IMR-90 (cell line): ENCODE measurements around the gene WFDC6. TPM values are rescaled to one million over a fixed set of nuclear protein-coding genes. Genes with fewer than 3 reads are reported as not detected.

Source experiments
- ATAC-seq: fragments of 200-7000 bp; cut with Tn5 transposase; 2 replicates; pipeline ENCODE4 v1.9.1; 2020; ENCODE audit warnings: low read depth, mild to moderate bottlenecking, moderate library complexity
- BruUV-seq: library from RNA; stranded (reverse); fragments of 400-500 nt; replicated peaks from 2 replicates; lab custom pipeline; 2021; lab: Mats Ljungman, UMichigan
- CTCF ChIA-PET: fragments of 300-600 bp; formaldehyde crosslinking; extraction: SDS; loops from one replicate; lab custom pipeline; 2021; ENCODE audit warnings: antibody characterized with exemption; lab: Yijun Ruan, JAX
- POLR2A ChIA-PET: fragments of 300-600 bp; sonication (Branson Sonifier 250); formaldehyde crosslinking; loops from one replicate; lab custom pipeline; 2022; ENCODE audit warnings: antibody characterized with exemption; ENCODE audit not compliant: unreplicated experiment; lab: Charles Lee
- DNase-seq: peaks from one replicate; pipeline ENCODE4 v3.0.0; 2013
- H2AFZ ChIP-seq: replicated peaks from 2 replicates; pipeline ENCODE3; 2013; ENCODE audit warnings: low read length, mild to moderate bottlenecking; ENCODE audit not compliant: poor library complexity
- H2AK5ac ChIP-seq: 2 replicates; pipeline ENCODE4 v1.6.1; 2013; ENCODE audit warnings: low read depth, low read length, inconsistent platforms
- H2AK9ac ChIP-seq: replicated peaks from 2 replicates; pipeline ENCODE3; 2013; ENCODE audit warnings: mild to moderate bottlenecking, low read depth, low read length, moderate library complexity; ENCODE audit not compliant: poor library complexity
- H2BK120ac ChIP-seq: 2 replicates; pipeline ENCODE4 v1.6.1; 2013; ENCODE audit warnings: low read depth, low read length, inconsistent platforms
- H2BK15ac ChIP-seq: 3 replicates; pipeline ENCODE4 v1.6.1; 2013; ENCODE audit warnings: low read depth, low read length, inconsistent platforms
- H2BK20ac ChIP-seq: 2 replicates; pipeline ENCODE4 v1.6.1; 2013; ENCODE audit warnings: low read depth, mild to moderate bottlenecking, inconsistent platforms, low read length, moderate library complexity
- H2BK5ac ChIP-seq: 2 replicates; pipeline ENCODE4 v1.6.1; 2013; ENCODE audit warnings: mild to moderate bottlenecking, low read depth, low read length, inconsistent platforms; ENCODE audit not compliant: poor library complexity, severe bottlenecking
- H3K14ac ChIP-seq: replicated peaks from 2 replicates; pipeline ENCODE4 v1.6.1; 2013; ENCODE audit warnings: low read depth, low read length, inconsistent platforms
- H3K18ac ChIP-seq: 2 replicates; pipeline ENCODE4 v1.6.1; 2013; ENCODE audit warnings: low read depth, low read length, control low read depth
- H3K23ac ChIP-seq: 2 replicates; pipeline ENCODE4 v1.6.1; 2013; ENCODE audit warnings: low read depth, low read length, inconsistent platforms
- H3K27ac ChIP-seq: 2 replicates; pipeline ENCODE4 v1.5.1; 2013; ENCODE audit warnings: mild to moderate bottlenecking, control low read depth, low read length; ENCODE audit not compliant: insufficient read depth
- H3K27me3 ChIP-seq: 2 replicates; pipeline ENCODE4 v1.6.1; 2013; ENCODE audit warnings: low read length; ENCODE audit not compliant: control insufficient read depth, insufficient read depth
- H3K36me3 ChIP-seq: 2 replicates; pipeline ENCODE4 v1.6.1; 2013; ENCODE audit warnings: low read length, mixed read lengths; ENCODE audit not compliant: control insufficient read depth, insufficient read depth
- H3K4ac ChIP-seq: 2 replicates; pipeline ENCODE4 v1.6.1; 2013; ENCODE audit warnings: low read depth, low read length, inconsistent platforms
- H3K4me1 ChIP-seq: 2 replicates; pipeline ENCODE4 v1.6.1; 2013; ENCODE audit warnings: low read length, mixed read lengths; ENCODE audit not compliant: control insufficient read depth, insufficient read depth
- H3K4me2 ChIP-seq: 2 replicates; pipeline ENCODE4 v1.6.1; 2013; ENCODE audit warnings: low read depth, mild to moderate bottlenecking, control low read depth, low read length, moderate library complexity
- H3K4me3 ChIP-seq: 2 replicates; pipeline ENCODE4 v1.5.1; 2013; ENCODE audit warnings: low read depth, mild to moderate bottlenecking, control low read depth, low read length, moderate library complexity; ENCODE audit not compliant: insufficient read depth
- H3K56ac ChIP-seq: 2 replicates; pipeline ENCODE4 v1.6.1; 2013; ENCODE audit warnings: low read length, inconsistent platforms; ENCODE audit not compliant: insufficient read depth; ENCODE audit errors: extremely low read depth
- H3K79me1 ChIP-seq, 2 experiments: 2 replicates each; pipeline ENCODE4 v1.6.1; 2013; ENCODE audit warnings: low read length in 2 of 2, inconsistent platforms in 1 of 2, low read depth in 1 of 2
- H3K9ac ChIP-seq: 2 replicates; pipeline ENCODE4 v1.6.1; 2013; ENCODE audit warnings: low read depth, low read length, control low read depth
- H3K9me1 ChIP-seq: 2 replicates; pipeline ENCODE4 v1.6.1; 2013; ENCODE audit warnings: low read length, inconsistent platforms; ENCODE audit not compliant: insufficient read depth
- H3K9me3 ChIP-seq: 2 replicates; pipeline ENCODE4 v1.6.1; 2013; ENCODE audit warnings: low read length; ENCODE audit not compliant: control insufficient read depth, insufficient read depth
- H4K20me1 ChIP-seq: 2 replicates; pipeline ENCODE4 v1.6.1; 2013; ENCODE audit warnings: low read length, inconsistent platforms; ENCODE audit not compliant: insufficient read depth
- H4K5ac ChIP-seq: 2 replicates; pipeline ENCODE4 v1.6.1; 2013; ENCODE audit warnings: mild to moderate bottlenecking, low read depth, low read length, control low read depth
- H4K8ac ChIP-seq, 2 experiments: 2 replicates each; pipeline ENCODE4 v1.6.1; 2013; ENCODE audit warnings: low read depth in 2 of 2, low read length in 2 of 2, control low read depth in 1 of 2, inconsistent platforms in 1 of 2
- H4K91ac ChIP-seq: 2 replicates; pipeline ENCODE4 v1.6.1; 2013; ENCODE audit warnings: low read depth, low read length, inconsistent platforms; ENCODE audit not compliant: insufficient read depth
- BHLHE40 ChIP-seq: fragments of 150-350 bp; IDR thresholded peaks from 2 replicates; pipeline ENCODE4 v1.6.1; 2016; ENCODE audit warnings: mild to moderate bottlenecking, low read depth, low read length
- CEBPB ChIP-seq: IDR thresholded peaks from 2 replicates; pipeline ENCODE4 v1.6.1; 2012; ENCODE audit warnings: low read depth, low read length, improper control_type of control experiment
- CHD1 ChIP-seq: IDR thresholded peaks from 2 replicates; pipeline ENCODE4 v1.6.1; 2012; ENCODE audit warnings: low read depth, low read length, improper control_type of control experiment
- CTCF ChIP-seq: conservative IDR thresholded peaks from 2 replicates; pipeline ENCODE4 v1.5.1; 2012; ENCODE audit warnings: mild to moderate bottlenecking, low read depth, low read length, improper control_type of control experiment
- ELK1 ChIP-seq: fragments of 150-350 bp; IDR thresholded peaks from 2 replicates; pipeline ENCODE4 v1.6.1; 2016; ENCODE audit warnings: low read depth, mild to moderate bottlenecking, low read length, moderate library complexity, borderline replicate concordance
- FOS ChIP-seq: fragments of 150-350 bp; IDR thresholded peaks from 2 replicates; pipeline ENCODE4 v1.6.1; 2016; ENCODE audit warnings: low read depth, low read length
- MAFK ChIP-seq: IDR thresholded peaks from 2 replicates; pipeline ENCODE4 v1.6.1; 2012; ENCODE audit warnings: low read depth, low read length, improper control_type of control experiment
- MAZ ChIP-seq: IDR thresholded peaks from 2 replicates; pipeline ENCODE4 v1.6.1; 2012; ENCODE audit warnings: low read depth, mild to moderate bottlenecking, low read length, improper control_type of control experiment, moderate library complexity, borderline replicate concordance
- MXI1 ChIP-seq: IDR thresholded peaks from 2 replicates; pipeline ENCODE4 v1.6.1; 2012; ENCODE audit warnings: low read depth, mild to moderate bottlenecking, low read length, moderate library complexity, borderline replicate concordance
- NFE2L2 ChIP-seq: fragments of 150-350 bp; IDR thresholded peaks from 2 replicates; pipeline ENCODE4 v1.6.1; 2016; ENCODE audit warnings: low read depth, mild to moderate bottlenecking, low read length
- POLR2A ChIP-seq: IDR thresholded peaks from 2 replicates; pipeline ENCODE4 v1.6.1; 2012; ENCODE audit warnings: mild to moderate bottlenecking, low read depth, low read length
- RAD21 ChIP-seq: IDR thresholded peaks from 2 replicates; pipeline ENCODE4 v1.6.1; 2012; ENCODE audit warnings: low read length, improper control_type of control experiment
- RCOR1 ChIP-seq: IDR thresholded peaks from 2 replicates; pipeline ENCODE4 v1.6.1; 2012; ENCODE audit warnings: mild to moderate bottlenecking, low read length, improper control_type of control experiment; ENCODE audit not compliant: insufficient replicate concordance
- RFX5 ChIP-seq: IDR thresholded peaks from 2 replicates; pipeline ENCODE4 v1.8.0; 2012; ENCODE audit warnings: low read depth, mild to moderate bottlenecking, low read length, moderate library complexity
- SMC3 ChIP-seq: fragments of 150-350 bp; IDR thresholded peaks from 2 replicates; pipeline ENCODE4 v1.6.1; 2016; ENCODE audit warnings: low read depth, mild to moderate bottlenecking, antibody characterized with exemption, low read length, moderate library complexity
- USF2 ChIP-seq: fragments of 150-350 bp; IDR thresholded peaks from 2 replicates; pipeline ENCODE4 v1.6.1; 2017; ENCODE audit warnings: mild to moderate bottlenecking, antibody characterized with exemption, low read length, low read depth
- WGBS, 2 experiments: methylation state at CpG; one replicate each; pipeline versions ENCODE4 v1.1.5 to v1.1.7; 2013; ENCODE audit warnings: missing lambda C conversion rate in 2 of 2; ENCODE audit not compliant: insufficient read length in 1 of 2; ENCODE audit errors: extremely low coverage in 2 of 2; 5-methylcytosine and 5-hydroxymethylcytosine counted together
- dilution Hi-C: fragments of 300-500 bp; cut with HindIII; formaldehyde crosslinking; loops from one replicate; pipeline ENCODE4 v1.14.3; 2018; ENCODE audit warnings: low sequenced_read_pairs; ENCODE audit not compliant: unreplicated experiment
- in situ Hi-C: fragments of 300-500 bp; cut with MboI; formaldehyde crosslinking; loops from 3 replicates; pipeline ENCODE4 v1.14.3; 2019; ENCODE audit warnings: low sequenced_read_pairs, inconsistent platforms, mixed read lengths
- intact Hi-C: fragments of 100-400 bp; cut with micrococcal nuclease; formaldehyde crosslinking; loops from 2 replicates; pipeline ENCODE4 v1.10.0; 2022
- polyA plus RNA-seq, 3 experiments: library from polyadenylated mRNA; depleted of rRNA; stranded (reverse); fragments of >200 nt; gene quantifications; 2 replicates each; pipeline ENCODE4 v1.2.3, GENCODE V29; 2012; ENCODE audit warnings: low replicate concordance in 1 of 3
- total RNA-seq: library from RNA; depleted of rRNA; stranded (reverse); fragments of >200 nt; gene quantifications from 2 replicates; pipeline ENCODE4 v1.2.3, GENCODE V29; 2012

WFDC6 gene
- total and polyA plus RNA-seq, 2 of the 4 experiments (the other 2 are of a cell fraction), result not detected

GRCh38 chr20:45489083-45489531 lies 50.2 kb downstream of the WFDC6 start:
- peaks cover 4% of the 10 kb centered on the region for H3K27me3 ChIP-seq
- CTCF ChIA-PET, result no interaction called here
- no peaks in the 10 kb centered on the region for H3K36me3 ChIP-seq
- no peak overlapping the region for H4K91ac ChIP-seq
- H2BK20ac ChIP-seq, result no peak overlapping the region
- H3K23ac ChIP-seq, result no peak overlapping the region
- no CpG with 5 or more reads among the region's 1 CpG for WGBS, 2 experiments
- no peak overlapping the region for H2AK9ac ChIP-seq
- H3K9me3 ChIP-seq, result no peaks in the 10 kb centered on the region
- H3K79me1 ChIP-seq, result no peaks in the 10 kb centered on the region
- no peak overlapping the region for H3K56ac ChIP-seq
- dilution Hi-C loops (no loop called here), intact Hi-C loops (no loop called here), in situ Hi-C loops (no loop called here)
- H4K20me1 ChIP-seq, result no peaks in the 10 kb centered on the region
- H3K18ac ChIP-seq, result no peak overlapping the region
- H4K5ac ChIP-seq, result no peak overlapping the region
- no peak overlapping the region for H4K8ac ChIP-seq
- POLR2A ChIA-PET, result no interaction called here
- no peaks in the 10 kb centered on the region for H3K9me1 ChIP-seq
- no peak overlapping the region for H3K4ac ChIP-seq
- no peak for DNase-seq
- H3K9ac ChIP-seq, result no peak overlapping the region
- H3K4me1 ChIP-seq, result no peaks in the 10 kb centered on the region
- no peak overlapping the region for H2AK5ac ChIP-seq
- BruUV-seq, result no TSS peak
- H3K4me2 ChIP-seq, result no peak overlapping the region
- H2BK120ac ChIP-seq, result no peak overlapping the region
- H3K4me3 ChIP-seq, result no peak overlapping the region
- H2AFZ ChIP-seq, result no peak overlapping the region
- H3K27ac ChIP-seq, result no peak overlapping the region
- no peak for TF ChIP-seq BHLHE40
- TF ChIP-seq USF2, result no peak
- no peak for TF ChIP-seq MAFK
- TF ChIP-seq SMC3, result no peak
- TF ChIP-seq CEBPB, result no peak
- no peak for TF ChIP-seq MAZ
- TF ChIP-seq RCOR1, result no peak
- TF ChIP-seq NFE2L2, result no peak
- no peak for TF ChIP-seq RAD21
- no peak for TF ChIP-seq CTCF
- TF ChIP-seq POLR2A, result no peak
- no peak for TF ChIP-seq ELK1
- TF ChIP-seq RFX5, result no peak
- no peak for TF ChIP-seq FOS
- TF ChIP-seq CHD1, result no peak
- no peak for TF ChIP-seq MXI1
- no peak overlapping the region for H2BK15ac ChIP-seq
- H2BK5ac ChIP-seq, result no peak overlapping the region
- ATAC-seq, result no peak
- no peak overlapping the region for H3K14ac ChIP-seq
